ENCODE measurements around the gene CDHR2.
"Not testable (repeated sequence)": the region's sequence is repeated elsewhere in the genome, so short reads cannot be mapped to it uniquely, and the experiment has no call there.

CDHR2 gene

DNA sequence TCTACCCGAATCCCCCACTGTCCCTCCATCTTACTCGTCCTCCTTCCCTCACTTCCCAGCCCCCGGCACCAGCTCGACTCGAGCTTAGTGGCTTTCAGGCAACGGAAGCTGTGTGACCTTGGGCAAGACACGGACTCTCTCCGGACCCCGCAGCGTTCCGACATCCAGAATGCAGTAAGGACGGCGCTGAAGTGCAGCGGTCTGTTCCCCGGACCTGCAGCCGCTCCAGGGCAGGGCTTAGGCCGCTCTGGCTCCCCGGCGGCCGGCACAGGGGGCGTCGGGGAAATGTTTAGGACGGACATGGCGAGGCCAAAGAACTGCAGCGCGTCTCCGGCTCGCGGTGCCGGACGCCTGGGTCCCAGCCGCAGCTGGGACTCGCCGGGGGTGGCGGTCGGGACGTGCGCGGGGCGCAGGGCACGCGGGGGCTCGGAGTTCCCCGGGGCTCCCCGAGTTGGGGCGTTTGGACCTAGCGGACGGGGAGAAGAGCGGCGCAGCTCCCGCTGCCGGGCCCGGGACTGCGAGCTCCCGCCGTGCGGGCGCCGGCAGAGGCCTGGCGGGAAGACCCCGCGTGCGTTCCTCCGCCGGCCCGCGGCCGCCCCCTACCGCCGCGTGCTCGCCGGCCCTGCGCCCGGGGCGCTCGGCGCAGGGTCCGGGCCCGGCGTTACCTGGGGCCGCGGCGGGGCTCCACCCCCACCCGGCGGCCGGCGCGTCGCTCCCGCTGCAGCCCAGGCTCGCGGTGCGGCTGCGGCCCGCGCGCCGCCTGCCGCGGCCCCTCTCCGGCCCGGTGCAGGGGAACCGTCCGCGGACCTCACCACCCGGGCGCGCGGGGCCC, 6.3 kb upstream of the CDHR2 start:
- peak; percentile 42 for DNase-seq

- DNase-seq = peak; percentile 34
Observed at GRCh38 chr5:176543428-176544182, 5.5 kb upstream of the CDHR2 start.

- DNase-seq = no peak
Observed at GRCh38 chr5:176545388-176545736, 3.8 kb upstream of the CDHR2 start.

DNA sequence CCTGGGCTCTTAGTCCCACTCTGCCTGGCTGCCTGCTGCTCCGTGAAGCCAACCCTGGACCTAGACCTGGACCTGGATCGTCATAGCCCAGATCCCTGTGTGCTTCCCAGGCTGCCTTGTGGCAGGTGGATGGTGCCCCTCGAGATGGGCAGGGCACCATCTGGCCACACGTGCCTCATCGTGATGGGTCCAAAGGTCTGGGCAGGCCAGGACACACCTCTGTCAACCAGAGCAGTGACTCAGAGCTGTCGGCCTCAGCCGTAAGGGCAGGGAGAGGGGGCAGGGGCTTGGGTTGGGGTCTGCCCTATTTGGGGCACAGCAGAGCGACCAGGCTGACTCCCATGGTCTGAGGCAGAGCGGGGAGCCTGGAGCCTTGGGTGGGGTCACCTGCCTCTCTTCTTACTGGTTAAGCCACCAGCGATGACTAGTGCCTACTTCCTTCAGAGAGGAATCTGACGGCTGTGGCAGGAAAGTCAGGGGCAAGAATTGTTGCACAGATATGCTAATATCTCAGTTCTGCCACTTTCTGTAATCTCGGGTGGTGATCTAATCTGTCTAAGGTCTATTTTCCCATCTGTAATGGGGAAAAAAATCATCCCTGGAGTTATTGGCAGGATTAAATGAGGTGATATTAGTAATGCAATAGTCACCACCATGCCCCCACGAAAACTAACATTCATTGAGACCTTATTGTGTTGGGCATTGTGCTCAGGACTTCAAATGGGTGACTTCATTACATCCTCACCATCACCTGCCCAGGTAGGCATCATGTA, 3.2 kb upstream of the CDHR2 start:
- no peak for DNase-seq

DNA sequence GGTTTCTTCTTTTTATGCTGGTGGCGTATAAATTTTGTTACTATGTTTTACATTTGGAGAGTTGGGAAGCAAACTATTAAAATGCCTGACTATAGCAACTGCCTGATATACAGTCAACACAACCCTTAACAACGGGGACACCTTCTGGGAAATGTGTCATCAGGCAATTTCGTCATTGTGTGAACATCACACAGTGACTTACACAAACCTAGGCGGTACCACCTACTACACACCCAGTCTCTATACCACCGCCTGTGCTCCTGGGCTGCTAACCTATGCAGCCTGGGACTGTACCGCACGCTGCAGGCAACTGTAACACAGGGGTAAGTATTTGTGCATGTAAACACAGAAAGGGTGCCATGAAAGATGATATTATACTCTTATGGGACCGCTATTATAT, 1.3 kb upstream of the CDHR2 start:
- DNase-seq = no peak

DNA sequence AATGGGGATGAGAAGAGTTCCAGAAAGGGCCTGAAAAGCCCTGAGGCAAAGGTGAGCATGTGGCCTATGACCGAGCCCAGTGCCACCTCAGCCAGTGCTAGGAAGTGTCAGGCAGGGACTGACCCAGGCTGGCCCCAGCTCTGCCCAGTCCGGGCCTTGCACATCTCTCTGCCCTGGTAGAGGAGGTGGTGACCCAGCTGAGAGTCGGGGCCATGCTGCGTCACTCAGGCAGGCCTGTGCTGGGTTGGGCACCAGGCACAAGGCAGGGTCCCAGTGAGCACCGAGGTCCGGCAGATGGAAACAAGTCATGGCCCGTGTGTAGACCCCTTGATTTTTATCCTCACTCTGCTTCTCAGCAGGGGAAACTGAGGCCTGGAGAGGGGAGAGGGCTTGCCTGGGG, 729 bp downstream of the CDHR2 start:
- DNase-seq = no peak

DNA sequence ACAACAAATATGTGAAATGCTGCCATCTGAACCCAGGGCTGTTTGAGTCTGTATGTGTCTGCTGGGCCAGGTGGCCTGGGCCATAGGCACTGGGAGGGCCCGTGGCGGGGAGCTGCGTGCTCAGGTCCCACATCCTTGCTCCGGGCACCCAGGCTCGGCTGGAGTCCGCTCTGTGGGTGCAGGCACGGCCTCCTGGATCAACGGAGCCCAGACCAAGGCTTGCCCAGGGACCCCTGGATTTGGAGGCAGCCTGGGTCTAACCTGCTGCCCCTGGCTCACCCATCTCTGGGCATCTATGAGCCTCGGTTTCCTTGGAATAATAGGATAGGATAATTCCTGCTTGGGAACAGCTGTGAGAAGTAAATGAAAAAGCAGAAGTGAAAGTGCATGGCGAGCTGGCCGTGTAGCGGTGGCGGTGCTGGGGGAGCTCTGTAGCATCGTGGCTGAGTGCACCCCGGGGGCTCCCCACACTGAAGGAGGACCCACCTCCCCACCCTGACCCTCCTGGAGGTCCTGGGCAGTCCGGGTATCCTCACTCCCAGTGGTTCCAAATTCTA, 1.2 kb downstream of the CDHR2 start:
- DNase-seq = no peak

- not testable (repeated sequence) for DNase-seq
Observed at GRCh38 chr5:176550937-176551336, 1.8 kb downstream of the CDHR2 start.

DNA sequence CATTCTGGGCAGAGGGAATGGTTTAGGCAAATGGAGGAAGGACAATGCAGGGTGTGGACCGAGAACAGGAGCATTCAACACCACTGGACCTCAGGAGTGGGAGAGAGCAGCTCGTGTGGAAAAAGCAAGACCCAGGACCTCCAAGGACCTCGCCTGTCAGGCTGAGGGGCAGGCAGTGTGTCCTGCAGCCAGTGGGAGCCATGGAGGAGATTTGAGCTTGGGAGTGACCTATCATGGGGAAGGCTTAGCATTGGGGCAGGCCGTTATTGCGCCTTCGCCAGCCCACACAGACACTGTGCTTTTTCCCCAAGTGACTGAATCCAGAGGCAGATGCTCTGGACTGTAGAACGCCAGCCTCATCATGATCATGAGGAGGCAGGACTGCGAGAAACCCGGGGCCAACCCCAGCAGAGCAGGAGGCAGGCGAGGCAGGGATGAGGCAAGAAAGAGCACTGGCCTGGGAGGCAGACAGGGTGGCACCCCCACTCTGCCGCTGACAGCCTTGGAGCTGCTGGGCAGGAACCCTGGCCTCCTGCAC, 3.3 kb downstream of the CDHR2 start:
- no peak for DNase-seq

DNA sequence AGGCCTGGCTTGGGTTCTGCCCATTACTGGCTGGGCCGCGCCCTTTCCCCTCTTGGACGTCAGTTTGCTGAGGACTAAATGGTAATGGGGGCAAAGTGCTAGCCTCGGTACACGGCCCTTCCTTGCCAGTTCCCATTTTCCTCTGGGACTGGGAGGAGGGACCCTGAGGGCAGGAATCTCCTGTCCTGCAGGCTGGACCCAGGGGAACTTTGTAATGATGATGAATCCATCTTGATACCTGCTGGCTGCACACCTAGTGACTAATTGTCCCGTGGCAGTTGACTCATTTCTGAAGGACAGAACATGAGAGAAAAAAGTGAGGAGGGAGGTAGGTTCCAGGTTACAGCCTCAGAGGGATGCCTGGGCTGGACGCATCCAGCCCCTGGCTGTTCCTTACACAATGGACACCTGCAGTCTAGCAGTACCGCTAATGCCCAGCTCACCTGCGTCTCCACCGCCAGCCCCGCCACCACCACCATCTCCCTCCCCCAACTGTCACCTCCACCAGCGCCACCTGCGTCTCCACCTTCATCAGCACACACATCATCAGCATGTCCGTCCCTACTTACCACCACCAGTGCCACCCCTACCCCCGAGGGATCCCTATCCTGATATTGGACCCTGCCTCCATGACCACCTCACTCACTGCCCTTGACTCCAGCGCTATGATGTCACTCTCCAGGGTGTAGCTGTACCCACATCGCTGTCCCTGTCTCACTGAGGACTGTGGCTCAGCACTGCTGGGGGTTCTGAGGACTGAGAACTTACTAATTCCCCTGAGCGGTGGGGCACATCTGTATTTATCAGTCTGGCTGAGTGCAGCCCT, 4.3 kb downstream of the CDHR2 start:
- no peak for DNase-seq

- DNase-seq = no peak
Observed at GRCh38 chr5:176557846-176558245, 8.7 kb downstream of the CDHR2 start.

- DNase-seq = no peak
Observed at GRCh38 chr5:176559683-176560082, 10.5 kb downstream of the CDHR2 start.

DNA sequence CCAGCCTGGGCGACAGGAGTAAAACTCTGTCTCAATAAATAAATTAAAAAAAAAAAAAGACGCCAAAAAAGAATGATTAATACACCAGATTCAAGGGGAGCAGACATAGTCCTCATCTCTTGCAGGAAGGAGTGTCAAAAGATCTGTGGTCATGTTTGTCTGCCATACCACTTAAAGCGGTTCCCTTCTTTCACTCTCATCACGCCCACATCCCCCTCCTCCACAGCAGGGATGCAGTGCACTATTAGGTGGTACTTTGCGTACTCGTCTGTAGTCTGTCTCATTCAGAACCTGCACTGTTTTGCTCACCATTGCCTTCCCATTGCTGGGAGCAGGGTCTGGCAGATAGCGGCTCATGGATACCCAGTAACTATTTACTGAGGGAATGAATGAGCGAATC, 11.2 kb downstream of the CDHR2 start:
- no peak for DNase-seq

GRCh38 chr5:176561259-176561658, 12.1 kb downstream of the CDHR2 start:
- no peak for DNase-seq

GRCh38 chr5:176562189-176562588, 13.0 kb downstream of the CDHR2 start:
- DNase-seq = no peak

DNA sequence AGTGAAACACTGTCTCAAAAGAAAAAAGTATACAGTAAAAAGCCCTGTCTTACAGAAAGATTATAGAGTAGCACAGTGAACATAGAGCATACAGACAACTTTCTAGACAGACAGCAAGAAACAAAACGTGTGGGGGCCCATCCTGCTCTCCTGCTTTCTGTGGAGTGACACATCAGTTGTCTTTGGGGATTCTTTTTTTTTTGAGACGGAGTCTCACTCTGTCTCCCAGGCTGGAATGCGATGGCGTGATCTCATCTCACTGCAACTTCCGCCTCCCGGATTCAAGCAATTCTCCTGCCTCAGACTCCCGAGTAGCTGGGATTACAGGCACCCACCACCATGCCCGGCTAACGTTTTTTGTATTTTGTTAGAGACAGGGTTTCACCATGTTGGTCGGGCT, 14.9 kb downstream of the CDHR2 start:
- peak; percentile 43 for DNase-seq

- DNase-seq = no peak
Observed at GRCh38 chr5:176565760-176566288, 16.7 kb downstream of the CDHR2 start.

- DNase-seq = no peak
Observed at GRCh38 chr5:176568657-176569056, 19.5 kb downstream of the CDHR2 start.

- peak; percentile 10 for DNase-seq
Observed at GRCh38 chr5:176570044-176570443, 20.9 kb downstream of the CDHR2 start.

DNA sequence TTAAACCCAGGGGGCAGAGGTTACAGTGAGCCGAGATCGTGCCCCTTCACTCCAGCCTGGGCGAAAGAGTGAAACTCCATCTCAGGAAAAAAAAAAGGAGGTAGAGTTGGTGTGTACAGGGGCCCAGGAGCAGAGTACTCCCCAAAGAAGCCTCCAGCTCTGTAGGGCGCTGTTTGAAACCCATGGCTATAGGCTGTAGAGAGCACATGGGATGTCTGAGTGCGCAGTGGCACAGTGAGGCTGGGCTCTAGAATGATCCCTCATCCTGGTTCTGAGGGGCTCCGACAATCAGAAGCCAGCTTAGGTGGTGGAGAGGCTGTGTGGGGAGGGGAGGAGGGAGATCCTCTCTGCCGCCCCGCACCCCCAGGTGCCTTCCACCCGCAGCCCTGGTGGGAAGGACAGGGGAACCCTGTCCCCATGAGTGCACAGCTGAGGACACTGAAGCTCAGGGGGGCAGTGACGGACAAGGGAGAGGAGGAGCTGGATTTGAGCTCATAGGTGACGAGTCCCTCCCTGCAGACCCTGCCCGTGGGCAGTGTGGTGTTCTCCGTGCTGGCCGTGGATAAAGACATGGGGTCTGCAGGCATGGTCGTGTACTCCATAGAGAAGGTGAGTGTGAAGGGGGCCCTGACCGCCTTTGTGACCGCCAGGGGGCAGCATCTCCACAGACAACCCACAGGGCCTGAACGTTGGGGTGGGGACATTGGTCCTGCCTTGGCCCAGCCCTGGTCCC, 24.6 kb downstream of the CDHR2 start:
- peak; percentile 42 for DNase-seq

GRCh38 chr5:176574297-176574591, 25.1 kb downstream of the CDHR2 start:
- no peak for DNase-seq

Measured in fibroblast of skin of right biceps (primary cell).